MM.1S (cell line): Measurements from ENCODE around the gene CHRND.
A peak's percentile ranks its signal among the peaks of the same experiment; 100 is the strongest.

ENCODE experiments used
- DNase-seq: peaks from one replicate; pipeline ENCODE4 v3.0.0-alpha.2; 2015
- H2AFZ ChIP-seq: fragments of 300-600 bp; sonication (generic); 2 replicates; pipeline ENCODE4 v1.6.0; 2016; ENCODE audit warnings: antibody characterized with exemption, low read length
- H3F3A ChIP-seq: fragments of 300-600 bp; sonication (generic); 2 replicates; pipeline ENCODE4 v1.6.1; 2016; ENCODE audit warnings: mild to moderate bottlenecking, antibody characterized with exemption, low read length, moderate library complexity, mixed read lengths; ENCODE audit not compliant: insufficient read depth
- H3K27ac ChIP-seq: fragments of 300-600 bp; sonication (generic); 2 replicates; pipeline ENCODE4 v1.5.1; 2016; ENCODE audit warnings: mild to moderate bottlenecking, low read length
- H3K27me3 ChIP-seq: fragments of 300-600 bp; sonication (generic); replicated peaks from 2 replicates; pipeline ENCODE4 v1.6.0; 2016; ENCODE audit warnings: low read length; ENCODE audit not compliant: insufficient read depth
- H3K36me3 ChIP-seq: fragments of 300-600 bp; sonication (generic); replicated peaks from 2 replicates; pipeline ENCODE4 v1.6.1; 2016; ENCODE audit warnings: mild to moderate bottlenecking, low read length, mixed read lengths; ENCODE audit not compliant: insufficient read depth
- H3K4me1 ChIP-seq: fragments of 300-600 bp; sonication (generic); 2 replicates; pipeline ENCODE4 v1.6.1; 2016; ENCODE audit warnings: low read length, mixed read lengths
- H3K4me2 ChIP-seq: fragments of 300-600 bp; sonication (generic); 2 replicates; pipeline ENCODE4 v1.6.0; 2016; ENCODE audit warnings: low read depth, low read length
- H3K4me3 ChIP-seq: fragments of 300-600 bp; sonication (generic); 2 replicates; pipeline ENCODE4 v1.5.1; 2016; ENCODE audit warnings: low read length, mixed read lengths
- H3K79me2 ChIP-seq: fragments of 300-600 bp; sonication (generic); 2 replicates; pipeline ENCODE4 v1.6.1; 2016; ENCODE audit warnings: mixed run types, low read length, mixed read lengths
- H3K9ac ChIP-seq: fragments of 300-600 bp; sonication (generic); 2 replicates; pipeline ENCODE4 v1.6.1; 2016; ENCODE audit warnings: low read length, mixed read lengths
- H3K9me2 ChIP-seq: fragments of 300-600 bp; sonication (generic); replicated peaks from 2 replicates; pipeline ENCODE4 v1.6.1; 2016; ENCODE audit warnings: mild to moderate bottlenecking, low read length, mixed read lengths; ENCODE audit not compliant: insufficient read depth
- H3K9me3 ChIP-seq: fragments of 300-600 bp; sonication (generic); replicated peaks from 2 replicates; pipeline ENCODE4 v1.6.1; 2016; ENCODE audit warnings: mild to moderate bottlenecking, low read length, mixed read lengths; ENCODE audit not compliant: insufficient read depth
- H4K20me1 ChIP-seq: fragments of 300-600 bp; sonication (generic); 2 replicates; pipeline ENCODE4 v1.6.1; 2016; ENCODE audit warnings: mild to moderate bottlenecking, low read length, moderate library complexity, mixed read lengths; ENCODE audit not compliant: insufficient read depth
- CTCF ChIP-seq: fragments of 300-600 bp; sonication (generic); IDR thresholded peaks from 2 replicates; pipeline ENCODE4 v1.5.1; 2016; ENCODE audit warnings: antibody characterized with exemption, low read length, mixed read lengths
- EZH2 ChIP-seq: fragments of 300-600 bp; sonication (generic); optimal IDR thresholded peaks from 2 replicates; pipeline ENCODE3; 2017; ENCODE audit warnings: low read depth, mild to moderate bottlenecking, antibody characterized with exemption, low read length, mixed read lengths
- EZH2phosphoT487 ChIP-seq: fragments of 300-600 bp; sonication (generic); IDR thresholded peaks from 2 replicates; pipeline ENCODE4 v1.6.1; 2018; ENCODE audit warnings: antibody characterized with exemption, low read length

Gene CHRND

GRCh38 chr2:232520489-232520888 is 5.5 kb upstream of the CHRND start:
- peaks cover 59% of the 10 kb centered on the region for H3K27me3 ChIP-seq
- TF ChIP-seq EZH2phosphoT487, result no peak
- TF ChIP-seq EZH2, result no peak
- TF ChIP-seq CTCF, result no peak

GRCh38 chr2:232521098-232521497 is 4.9 kb upstream of the CHRND start:
- Histone ChIP-seq H3K79me2 (no peaks in the 10 kb centered on the region), H3K4me1 (no peaks in the 10 kb centered on the region), H3K4me3 (no peak overlapping the region), H3K9me3 (no peaks in the 10 kb centered on the region), H3K36me3 (no peaks in the 10 kb centered on the region), H3K9ac (no peak overlapping the region), H3K4me2 (no peak overlapping the region), H3K9me2 (no peaks in the 10 kb centered on the region), H4K20me1 (no peaks in the 10 kb centered on the region), H3F3A (no peaks in the 10 kb centered on the region), H2AFZ (no peak overlapping the region), H3K27ac (no peak overlapping the region), H3K27me3 (peaks cover 59% of the 10 kb centered on the region)
- TF ChIP-seq CTCF (no peak), EZH2 (no peak), EZH2phosphoT487 (no peak)
- no peak for DNase-seq

More at GRCh38 chr2:232520489-232520888, 5.5 kb upstream of the CHRND start:
- no peaks in the 10 kb centered on the region for H3K79me2 ChIP-seq
- H3K4me1 ChIP-seq, result no peaks in the 10 kb centered on the region
- H3K9me2 ChIP-seq, result no peaks in the 10 kb centered on the region
- no peak overlapping the region for H3K4me2 ChIP-seq
- H3K27ac ChIP-seq, result no peak overlapping the region
- no peaks in the 10 kb centered on the region for H3K36me3 ChIP-seq
- no peak overlapping the region for H2AFZ ChIP-seq
- no peaks in the 10 kb centered on the region for H3K9me3 ChIP-seq
- H3K9ac ChIP-seq, result no peak overlapping the region
- no peaks in the 10 kb centered on the region for H4K20me1 ChIP-seq
- no peak for DNase-seq
- no peak overlapping the region for H3K4me3 ChIP-seq
- H3F3A ChIP-seq, result no peaks in the 10 kb centered on the region

- H3K4me2 ChIP-seq, result peak overlapping the region; percentile 70; the same call in 1 of the 2 replicates
- no peaks in the 10 kb centered on the region for H3K79me2 ChIP-seq
- H3K9me3 ChIP-seq, result no peaks in the 10 kb centered on the region
- H3K9ac ChIP-seq, result no peak overlapping the region
- peak overlapping the region; percentile 42 for H3K4me3 ChIP-seq
- H3K36me3 ChIP-seq, result no peaks in the 10 kb centered on the region
- DNase-seq, result peak; percentile 16
- H3K4me1 ChIP-seq, result no peaks in the 10 kb centered on the region
- peak; percentile 54 for TF ChIP-seq CTCF
- TF ChIP-seq EZH2phosphoT487, result no peak
- no peaks in the 10 kb centered on the region for H3F3A ChIP-seq
- H2AFZ ChIP-seq, result no peak overlapping the region
- H3K9me2 ChIP-seq, result no peaks in the 10 kb centered on the region
- H3K27me3 ChIP-seq, result peaks cover 59% of the 10 kb centered on the region
- no peak overlapping the region for H3K27ac ChIP-seq
- no peaks in the 10 kb centered on the region for H4K20me1 ChIP-seq
Observed at GRCh38 chr2:232521959-232522622, 3.9 kb upstream of the CHRND start.
